Activated B cell treated with CpG ODN at 0.5 μM for 24 hours (primary cell): ENCODE measurements around the gene AGBL4. TPM values are rescaled to one million over a fixed set of nuclear protein-coding genes. Genes with fewer than 3 reads are reported as not detected.

Experiments used
- ATAC-seq: fragments of 200-7000 bp; cut with Tn5 transposase; one replicate; pipeline ENCODE4 v1.10.0; 2021; ENCODE audit warnings: low read depth, mild to moderate bottlenecking, moderate library complexity
- CTCF ChIA-PET: fragments of 350-600 bp; sonication (Branson Sonifier 250); formaldehyde crosslinking; loops from one replicate; lab custom pipeline; 2021; ENCODE audit warnings: antibody characterized with exemption; lab: Charles Lee
- POLR2A ChIA-PET: fragments of 350-600 bp; sonication (Branson Sonifier 250); formaldehyde crosslinking; loops from one replicate; lab custom pipeline; 2021; ENCODE audit warnings: antibody characterized with exemption; lab: Charles Lee
- DNase-seq: peaks from one replicate; pipeline ENCODE4 v3.0.0; 2022
- H3K27ac Mint-ChIP-seq: one replicate; pipeline ENCODE4 v1.8.0; 2020; ENCODE audit warnings: mixed read lengths
- H3K27me3 Mint-ChIP-seq: one replicate; pipeline ENCODE4 v1.8.0; 2021; ENCODE audit warnings: mixed read lengths
- H3K36me3 Mint-ChIP-seq: one replicate; pipeline ENCODE4 v1.8.0; 2021; ENCODE audit warnings: low read depth, mixed read lengths
- H3K4me1 Mint-ChIP-seq: one replicate; pipeline ENCODE4 v1.8.0; 2021; ENCODE audit warnings: mixed read lengths
- H3K4me3 Mint-ChIP-seq: one replicate; pipeline ENCODE4 v1.8.0; 2020; ENCODE audit warnings: mild to moderate bottlenecking, mixed read lengths
- H3K9me3 Mint-ChIP-seq: one replicate; pipeline ENCODE4 v1.8.0; 2020; ENCODE audit warnings: mixed read lengths
- CTCF ChIP-seq: fragments of 200-600 bp; IDR thresholded peaks from one replicate; pipeline ENCODE4 v1.8.0; 2022; ENCODE audit warnings: antibody characterized with exemption, mild to moderate bottlenecking
- intact Hi-C: fragments of 100-400 bp; cut with micrococcal nuclease; formaldehyde crosslinking; loops from one replicate; pipeline ENCODE4 v1.15.1; 2024
- total RNA-seq: library from RNA; stranded (reverse); gene quantifications from 2 replicates; pipeline ENCODE4 v1.2.3, GENCODE V29; 2022

AGBL4 gene
- total RNA-seq, 1 donor from 2014 or later, result 0.24 TPM

GRCh38 chr1:48943393-48943792 is 1080.4 kb downstream of the AGBL4 start:
- POLR2A ChIA-PET, result no interaction called here
- H3K4me1 Mint-ChIP-seq, result no peaks in the 10 kb centered on the region
- H3K36me3 Mint-ChIP-seq, result no peaks in the 10 kb centered on the region
- TF ChIP-seq CTCF, result no peak
- H3K4me3 Mint-ChIP-seq, result no peak overlapping the region
- intact Hi-C loops, result no loop called here
- CTCF ChIA-PET, result interaction anchor here (1.1 kb wide), 1 partner anchor 10 kb away, joined by 3 read pairs; no protein-coding TSS in a partner anchor
- DNase-seq (no peak), ATAC-seq (no peak)
- H3K27ac Mint-ChIP-seq, result no peak overlapping the region
- peaks cover 5% of the 10 kb centered on the region for H3K27me3 Mint-ChIP-seq
- no peaks in the 10 kb centered on the region for H3K9me3 Mint-ChIP-seq

GRCh38 chr1:48940962-48941732 is 1082.6 kb downstream of the AGBL4 start:
- ChIA-PET POLR2A (no interaction called here), CTCF (no interaction called here)
- Mint-ChIP-seq H3K27me3 (peaks cover 2% of the 10 kb centered on the region), H3K4me3 (no peak overlapping the region), H3K4me1 (no peaks in the 10 kb centered on the region), H3K27ac (no peak overlapping the region), H3K36me3 (no peaks in the 10 kb centered on the region), H3K9me3 (no peaks in the 10 kb centered on the region)
- DNase-seq (no peak), ATAC-seq (no peak)
- intact Hi-C loops, result no loop called here
- no peak for TF ChIP-seq CTCF

- no peak for ATAC-seq
- Mint-ChIP-seq H3K27ac (no peak overlapping the region), H3K36me3 (no peaks in the 10 kb centered on the region), H3K9me3 (no peaks in the 10 kb centered on the region), H3K4me1 (no peaks in the 10 kb centered on the region), H3K27me3 (peaks cover 2% of the 10 kb centered on the region), H3K4me3 (no peak overlapping the region)
- TF ChIP-seq CTCF, result no peak
- ChIA-PET CTCF (no interaction called here), POLR2A (no interaction called here)
- intact Hi-C loops, result no loop called here
- no peak for DNase-seq
Observed at GRCh38 chr1:48940354-48940753, 1083.4 kb downstream of the AGBL4 start.

- no peak for TF ChIP-seq CTCF
- no peak for ATAC-seq
Observed at GRCh38 chr1:48939828-48940227, 1083.9 kb downstream of the AGBL4 start.

GRCh38 chr1:48939042-48939441 is 1084.7 kb downstream of the AGBL4 start:
- POLR2A ChIA-PET, result no interaction called here

More at GRCh38 chr1:48939828-48940227, 1083.9 kb downstream of the AGBL4 start:
- intact Hi-C loops, result no loop called here
- ChIA-PET POLR2A (no interaction called here), CTCF (no interaction called here)
- no peaks in the 10 kb centered on the region for H3K4me1 Mint-ChIP-seq
- DNase-seq, result no peak
- no peak overlapping the region for H3K4me3 Mint-ChIP-seq
- peaks cover 5% of the 10 kb centered on the region for H3K27me3 Mint-ChIP-seq
- H3K9me3 Mint-ChIP-seq, result no peaks in the 10 kb centered on the region
- no peak overlapping the region for H3K27ac Mint-ChIP-seq
- H3K36me3 Mint-ChIP-seq, result no peaks in the 10 kb centered on the region

More at GRCh38 chr1:48939042-48939441, 1084.7 kb downstream of the AGBL4 start:
- ATAC-seq (no peak), DNase-seq (no peak)
- Mint-ChIP-seq H3K4me3 (no peak overlapping the region), H3K9me3 (no peaks in the 10 kb centered on the region), H3K4me1 (no peaks in the 10 kb centered on the region), H3K27me3 (peaks cover 10% of the 10 kb centered on the region), H3K36me3 (no peaks in the 10 kb centered on the region), H3K27ac (no peak overlapping the region)
- CTCF ChIA-PET, result no interaction called here
- TF ChIP-seq CTCF, result no peak
- intact Hi-C loops, result no loop called here
